ENCODE measurements around the gene FAHD2B.
"Not testable (repeated sequence)": the region's sequence is repeated elsewhere in the genome, so short reads cannot be mapped to it uniquely, and the experiment has no call there.

- not testable (repeated sequence) for TF ChIP-seq ZNF274 (IDR thresholded peaks at IDR 0.05; ENCODE audit: low read depth, low read length); YY1 (IDR thresholded peaks at IDR 0.05; ENCODE audit: insufficient read depth, insufficient read length); SUZ12 (IDR thresholded peaks at IDR 0.05; ENCODE audit: extremely low read depth, insufficient read depth, insufficient read length)
Observed at GRCh38 chr2:97059782-97060181, 34.9 kb downstream of the FAHD2B start.
